ENCODE data around the gene GINS1.

GRCh38 chr20:25372584-25373336 lies 34.7 kb upstream of the GINS1 start:
- TF ChIP-seq EZH2phosphoT487 (IDR thresholded peaks at IDR 0.05; ENCODE audit: borderline replicate concordance, low read depth, low read length), result no peak
- TF ChIP-seq CTCF (conservative IDR thresholded peaks at IDR 0.05; ENCODE audit: low read length), result no peak

Data from OCI-LY7 (cell line).